ENCODE data around the gene ARID1A. TPM values are rescaled to one million over a fixed set of nuclear protein-coding genes. Genes with fewer than 3 reads are reported as not detected.

The ARID1A gene
- total RNA-seq, 1 donor from 2014 or later = 12.5 TPM

DNA sequence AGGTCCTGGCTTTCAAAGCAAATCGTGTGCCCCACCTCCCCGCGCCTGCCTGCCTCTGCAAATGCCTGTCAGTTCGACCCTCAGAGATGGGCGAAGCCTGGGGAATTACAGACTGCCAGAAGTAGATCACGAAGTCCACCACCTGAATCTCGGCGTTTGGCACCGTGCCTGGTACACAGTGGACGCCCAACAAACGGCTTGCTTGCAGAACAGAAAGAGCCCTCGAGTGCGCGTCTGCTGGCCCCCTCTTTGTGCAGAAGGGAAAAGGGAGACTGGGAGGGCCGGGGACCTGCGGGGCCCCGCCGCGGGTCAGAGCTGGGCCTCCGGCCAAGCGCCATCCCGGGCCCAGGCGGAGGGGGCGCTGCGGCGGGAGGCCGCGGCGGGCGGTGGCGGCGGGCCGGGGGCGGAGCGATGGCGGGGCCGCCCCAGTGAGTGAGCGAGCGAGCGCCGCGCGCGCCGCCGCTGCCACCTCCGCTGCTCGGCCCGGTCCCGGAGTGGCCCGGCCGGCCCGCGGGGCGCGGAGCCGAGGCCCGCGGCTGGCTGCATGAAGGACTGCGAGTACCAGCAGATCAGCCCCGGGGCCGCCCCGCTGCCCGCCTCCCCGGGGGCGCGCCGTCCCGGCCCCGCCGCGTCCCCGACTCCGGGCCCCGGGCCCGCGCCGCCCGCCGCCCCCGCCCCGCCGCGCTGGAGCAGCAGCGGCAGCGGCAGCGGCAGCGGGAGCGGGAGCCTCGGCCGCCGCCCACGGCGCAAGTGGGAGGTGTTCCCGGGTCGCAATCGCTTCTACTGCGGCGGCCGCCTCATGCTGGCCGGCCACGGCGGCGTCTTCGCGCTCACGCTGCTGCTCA is 130.7 kb downstream of the ARID1A start, which contains the start of gene ZDHHC18:
Gene ZDHHC18, plus strand, starts transcription at position 428 of the 845 bp plus-strand sequence. Its CDS starts 117 bp downstream, at position 545.
- no peak for DNase-seq (ENCODE audit: low read depth, low spot score)

DNA sequence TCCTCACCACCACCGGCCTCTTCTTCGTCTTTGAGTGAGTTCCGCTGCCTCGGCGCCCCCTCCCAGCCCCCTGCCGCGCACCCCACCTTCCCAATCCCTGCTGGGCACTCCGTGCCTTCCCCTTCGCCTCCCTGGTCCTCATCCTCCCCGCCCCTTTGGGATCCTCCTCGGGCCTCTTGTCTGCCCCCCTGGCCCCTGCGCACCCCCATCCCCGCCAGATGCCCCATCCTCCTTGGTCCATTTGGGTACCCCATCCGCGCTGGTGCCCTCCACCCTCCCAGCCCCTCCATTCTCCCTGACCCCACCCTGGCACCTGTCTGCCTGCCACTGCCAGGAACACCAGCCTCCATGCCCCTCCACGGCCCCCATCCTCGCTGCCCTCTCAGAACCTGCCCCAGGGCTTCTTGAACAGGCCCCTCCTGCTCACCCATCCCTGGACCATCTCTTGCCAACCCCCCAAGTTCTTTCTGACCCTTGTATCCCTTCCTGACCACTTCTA is 131.3 kb downstream of the ARID1A start:
- DNase-seq (ENCODE audit: low read depth, low spot score) = no peak

DNA sequence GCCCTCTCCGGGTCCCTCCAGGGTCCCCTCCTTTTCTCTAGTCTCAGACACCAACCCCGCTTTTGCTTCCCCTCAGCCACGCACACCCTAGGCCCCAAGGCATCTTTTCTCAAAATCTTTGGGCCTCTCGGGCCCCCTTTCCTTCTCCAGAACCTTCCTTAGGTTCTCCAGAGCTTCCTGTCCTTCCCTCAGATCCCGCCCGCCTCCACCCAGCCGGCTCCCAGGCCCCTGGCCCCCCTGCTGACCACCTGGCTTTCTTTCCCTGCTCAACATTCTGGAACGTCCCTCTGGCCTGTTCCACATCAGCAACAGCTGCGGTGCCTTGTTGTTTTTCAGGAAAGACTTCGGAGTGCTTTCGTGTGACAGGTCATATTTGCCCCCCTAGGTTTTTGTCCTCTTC is 131.8 kb downstream of the ARID1A start:
- no peak for DNase-seq (ENCODE audit: low read depth, low spot score)

DNA sequence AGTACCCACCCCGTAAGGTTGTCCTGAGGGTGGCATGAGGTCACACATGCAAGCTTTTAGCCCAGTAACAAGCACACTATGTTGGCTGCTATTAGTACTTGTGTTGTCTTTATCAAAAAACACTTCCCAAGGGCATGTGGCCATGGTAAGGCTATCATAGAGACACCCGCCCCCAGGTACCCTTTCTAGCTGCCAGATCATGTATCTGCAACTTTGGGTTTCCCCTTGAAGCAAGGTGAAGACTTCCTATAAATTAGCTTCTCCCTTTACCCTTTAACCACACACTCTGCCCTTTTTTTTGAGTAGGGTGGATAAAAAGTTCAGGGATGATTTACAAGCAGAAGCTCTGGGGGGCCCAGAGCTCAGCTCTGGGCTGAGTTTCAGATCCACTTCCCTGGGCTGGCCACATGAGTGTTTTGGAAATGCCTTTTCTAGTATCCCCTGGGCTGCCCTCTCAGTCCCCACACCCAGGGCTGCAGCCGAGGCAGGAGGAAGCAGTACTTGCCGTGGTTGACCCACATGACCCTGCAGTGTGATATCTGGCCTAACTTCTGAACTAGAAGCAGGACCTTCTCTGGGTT is 132.7 kb downstream of the ARID1A start:
- DNase-seq (ENCODE audit: low read depth, low spot score) = no peak

DNA sequence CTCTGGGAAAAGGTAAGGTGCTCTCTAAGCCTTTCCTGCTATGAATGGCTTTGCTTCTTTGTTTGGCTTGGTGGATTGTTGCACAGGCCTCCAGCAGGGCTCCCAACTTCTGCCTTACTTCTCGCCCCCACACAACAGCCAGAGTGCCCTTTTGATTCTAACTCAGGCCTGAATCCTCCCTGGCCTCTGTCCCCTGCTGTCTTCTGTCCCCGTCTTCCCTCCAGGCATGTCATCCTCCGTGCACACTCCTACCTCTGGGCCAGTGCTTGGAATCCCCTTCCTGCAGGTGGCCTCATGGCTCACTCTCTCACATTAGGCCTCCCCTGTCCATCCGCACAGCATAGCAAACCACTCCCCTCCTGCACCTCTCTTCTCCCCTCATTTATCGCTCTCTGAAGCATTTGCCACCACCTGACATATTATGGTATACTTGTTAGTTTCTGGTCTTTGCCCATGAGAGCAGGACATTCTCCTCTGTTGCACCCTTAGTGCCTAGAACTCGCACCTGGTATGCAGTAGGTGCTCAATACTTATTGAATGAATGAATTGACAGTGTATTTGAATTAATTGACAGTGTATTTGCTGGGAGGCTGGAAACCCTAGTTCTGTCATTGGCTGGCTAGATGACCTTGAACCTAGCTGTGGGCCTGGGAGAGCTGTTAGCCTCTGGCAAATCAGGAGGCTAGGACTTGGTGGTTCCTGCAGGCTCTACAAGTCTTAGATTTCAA is 133.5 kb downstream of the ARID1A start:
- no peak for DNase-seq (ENCODE audit: low read depth, low spot score)

DNA sequence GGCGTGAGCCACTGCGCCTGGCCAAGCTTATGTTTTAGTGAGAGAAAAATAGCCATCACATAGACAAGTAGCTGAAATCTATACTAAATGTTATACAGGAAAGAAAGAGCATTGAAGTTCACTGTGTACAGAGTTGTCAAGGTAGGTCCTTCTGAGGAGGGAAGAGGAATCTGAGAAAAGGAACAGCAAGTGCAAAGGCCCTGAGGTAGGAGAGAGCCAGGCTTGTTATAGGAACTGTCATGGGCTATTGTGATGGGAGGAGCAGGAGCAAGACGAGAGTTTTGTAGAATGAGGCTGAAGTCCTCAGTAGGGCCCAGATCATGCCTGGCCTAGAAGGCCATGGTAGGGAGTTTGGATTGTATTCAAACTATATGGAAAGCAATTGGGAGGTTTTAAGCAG is 135.2 kb downstream of the ARID1A start:
- no peak for DNase-seq (ENCODE audit: low read depth, low spot score)

Other genes starting within 250 kb of the ARID1A start
- gene HMGN2, start 223.6 kb upstream of the ARID1A start, total RNA-seq = 299 and 333 TPM in 2 replicates
- 12.8 and 13.5 TPM in 2 replicates for gene RPS6KA1, start 166.3 kb upstream of the ARID1A start, total RNA-seq
- gene PIGV, start 91.9 kb downstream of the ARID1A start, total RNA-seq = 7.3 and 8.3 TPM in 2 replicates
- gene ZDHHC18, start 130.7 kb downstream of the ARID1A start, total RNA-seq = 6.5 and 12.9 TPM in 2 replicates
- gene SFN, start 167.1 kb downstream of the ARID1A start, total RNA-seq = 0.13 and 0.42 TPM in 2 replicates
- gene GPN2, start 194.3 kb downstream of the ARID1A start, total RNA-seq = 12.4 and 21.5 TPM in 2 replicates
- gene GPATCH3, start 204.5 kb downstream of the ARID1A start, total RNA-seq = 12.6 and 14.4 TPM in 2 replicates
- gene NR0B2, start 218.0 kb downstream of the ARID1A start, total RNA-seq = not detected in 2 replicates
- gene NUDC, start 225.7 kb downstream of the ARID1A start, total RNA-seq = 55.1 and 72.5 TPM in 2 replicates